CD4-positive, alpha-beta memory T cell (primary cell): ENCODE results near the gene FBXO24. TPM values are rescaled to one million over a fixed set of nuclear protein-coding genes. Genes with fewer than 3 reads are reported as not detected.

Experiments
- polyA plus RNA-seq, 2 donors: library from polyadenylated mRNA; unstranded; fragments of 300-500 nt; fragmentation: Illumina TruSeq; gene quantifications; one replicate each; pipeline ENCODE4 v1.2.3, GENCODE V29; 2021
- total RNA-seq, 2 experiments: library from RNA; stranded (reverse); gene quantifications; one replicate each; pipeline ENCODE4 v1.2.3, GENCODE V29; 2021

The FBXO24 gene
- total and polyA plus RNA-seq, 4 experiments from 2014 or later: 0.36 to 2.1 (median 1.2) TPM

Other genes starting within 250 kb of the FBXO24 start
- 100 to 1,000 TPM; 104 to 117 TPM for gene PILRB, start 228.2 kb upstream of the FBXO24 start, total RNA-seq
- 1 to 10 TPM; 1.1 to 5.2 TPM for gene PILRB, start 228.2 kb upstream of the FBXO24 start, polyA plus RNA-seq
- 1 to 10 TPM; 5.7 to 5.8 TPM for gene PILRA, start 212.8 kb upstream of the FBXO24 start, total RNA-seq
- under 1 TPM in 1 of 2 donors, not detected in 1; 0.32 TPM for gene PILRA, start 212.8 kb upstream of the FBXO24 start, polyA plus RNA-seq
- 10 to 100 TPM; 10.1 to 12.4 TPM for gene ZCWPW1, start 157.6 kb upstream of the FBXO24 start, total RNA-seq
- gene ZCWPW1, start 157.6 kb upstream of the FBXO24 start, polyA plus RNA-seq: 1 to 10 TPM; 5.0 to 6.1 TPM
- gene MEPCE, start 156.5 kb upstream of the FBXO24 start, total RNA-seq: 10 to 100 TPM; 57.3 to 58.8 TPM
- gene MEPCE, start 156.5 kb upstream of the FBXO24 start, polyA plus RNA-seq: 10 to 100 TPM in 1 of 2 donors, 1 to 10 TPM in 1; 7.9 to 11.8 TPM
- 10 to 100 TPM; 77.7 to 83.8 TPM for gene PPP1R35, start 149.8 kb upstream of the FBXO24 start, total RNA-seq
- 10 to 100 TPM; 28.6 to 49.7 TPM for gene PPP1R35, start 149.8 kb upstream of the FBXO24 start, polyA plus RNA-seq
- 1 to 10 TPM; 4.6 to 5.7 TPM for gene SPACDR, start 122.1 kb upstream of the FBXO24 start, total RNA-seq
- under 1 TPM; 0.26 to 0.34 TPM for gene SPACDR, start 122.1 kb upstream of the FBXO24 start, polyA plus RNA-seq
- 100 to 1,000 TPM; 144 to 154 TPM for gene TSC22D4, start 107.1 kb upstream of the FBXO24 start, total RNA-seq
- gene TSC22D4, start 107.1 kb upstream of the FBXO24 start, polyA plus RNA-seq: 10 to 100 TPM; 30.0 to 34.5 TPM
- gene NYAP1, start 102.4 kb upstream of the FBXO24 start, total RNA-seq: under 1 TPM; 0.38 to 0.58 TPM
- not detected for gene NYAP1, start 102.4 kb upstream of the FBXO24 start, polyA plus RNA-seq
- 10 to 100 TPM; 56.6 to 58.3 TPM for gene AGFG2, start 47.1 kb upstream of the FBXO24 start, total RNA-seq
- 10 to 100 TPM; 19.7 to 35.6 TPM for gene AGFG2, start 47.1 kb upstream of the FBXO24 start, polyA plus RNA-seq
- gene SAP25, start 12.4 kb upstream of the FBXO24 start, total RNA-seq: 100 to 1,000 TPM; 119 to 126 TPM
- under 1 TPM in 1 of 2 donors, not detected in 1; 0.72 TPM for gene SAP25, start 12.4 kb upstream of the FBXO24 start, polyA plus RNA-seq
- gene LRCH4, start 199 bp upstream of the FBXO24 start, total RNA-seq: 100 to 1,000 TPM; 392 to 412 TPM
- 100 to 1,000 TPM; 119 to 167 TPM for gene LRCH4, start 199 bp upstream of the FBXO24 start, polyA plus RNA-seq
- gene PCOLCE, start 16.0 kb downstream of the FBXO24 start, total RNA-seq: 10 to 100 TPM in 1 of 2 experiments, 1 to 10 TPM in 1; 7.2 to 10.6 TPM
- gene PCOLCE, start 16.0 kb downstream of the FBXO24 start, polyA plus RNA-seq: 1 to 10 TPM; 1.3 to 1.6 TPM
- gene MOSPD3, start 26.2 kb downstream of the FBXO24 start, total RNA-seq: 10 to 100 TPM; 13.4 to 15.6 TPM
- 10 to 100 TPM; 24.6 to 32.1 TPM for gene MOSPD3, start 26.2 kb downstream of the FBXO24 start, polyA plus RNA-seq
- gene TFR2, start 55.2 kb downstream of the FBXO24 start, total RNA-seq: 1 to 10 TPM; 5.4 to 6.2 TPM
- gene TFR2, start 55.2 kb downstream of the FBXO24 start, polyA plus RNA-seq: 1 to 10 TPM in 1 of 2 donors, under 1 TPM in 1; 0.75 to 2.8 TPM
- gene ACTL6B, start 70.1 kb downstream of the FBXO24 start, total RNA-seq: not detected
- gene ACTL6B, start 70.1 kb downstream of the FBXO24 start, polyA plus RNA-seq: not detected
- 100 to 1,000 TPM; 138 to 144 TPM for gene GNB2, start 87.4 kb downstream of the FBXO24 start, total RNA-seq
- 10 to 100 TPM; 48.3 to 60.7 TPM for gene GNB2, start 87.4 kb downstream of the FBXO24 start, polyA plus RNA-seq
- 100 to 1,000 TPM; 116 to 118 TPM for gene GIGYF1, start 107.9 kb downstream of the FBXO24 start, total RNA-seq
- 1 to 10 TPM in 1 of 2 donors, under 1 TPM in 1; 0.19 to 3.1 TPM for gene GIGYF1, start 107.9 kb downstream of the FBXO24 start, polyA plus RNA-seq
- gene POP7, start 119.8 kb downstream of the FBXO24 start, total RNA-seq: 10 to 100 TPM; 14.6 to 16.0 TPM
- gene POP7, start 119.8 kb downstream of the FBXO24 start, polyA plus RNA-seq: 10 to 100 TPM; 43.7 to 49.9 TPM
- gene EPO, start 134.1 kb downstream of the FBXO24 start, total RNA-seq: not detected
- gene EPO, start 134.1 kb downstream of the FBXO24 start, polyA plus RNA-seq: not detected
- gene ZAN, start 147.3 kb downstream of the FBXO24 start, total RNA-seq: not detected
- gene ZAN, start 147.3 kb downstream of the FBXO24 start, polyA plus RNA-seq: not detected
- 1 to 10 TPM; 3.3 to 5.2 TPM for gene EPHB4, start 241.2 kb downstream of the FBXO24 start, total RNA-seq
- under 1 TPM in 1 of 2 donors, not detected in 1; 0.08 TPM for gene EPHB4, start 241.2 kb downstream of the FBXO24 start, polyA plus RNA-seq